LNCAP (cell line): ENCODE measurements around the gene LRTM2.

Experiments used
- CTCF ChIP-seq: fragments of 450-650 bp; IDR thresholded peaks from 2 replicates; pipeline ENCODE4 v1.5.1; 2017; ENCODE audit warnings: mild to moderate bottlenecking

Gene LRTM2

GRCh38 chr12:1882850-1883470, 62.6 kb downstream of the LRTM2 start:
- TF ChIP-seq CTCF: no peak

- TF ChIP-seq CTCF: no peak
These were observed 63.1 kb downstream of the LRTM2 start for GRCh38 chr12:1883513-1883912.

DNA sequence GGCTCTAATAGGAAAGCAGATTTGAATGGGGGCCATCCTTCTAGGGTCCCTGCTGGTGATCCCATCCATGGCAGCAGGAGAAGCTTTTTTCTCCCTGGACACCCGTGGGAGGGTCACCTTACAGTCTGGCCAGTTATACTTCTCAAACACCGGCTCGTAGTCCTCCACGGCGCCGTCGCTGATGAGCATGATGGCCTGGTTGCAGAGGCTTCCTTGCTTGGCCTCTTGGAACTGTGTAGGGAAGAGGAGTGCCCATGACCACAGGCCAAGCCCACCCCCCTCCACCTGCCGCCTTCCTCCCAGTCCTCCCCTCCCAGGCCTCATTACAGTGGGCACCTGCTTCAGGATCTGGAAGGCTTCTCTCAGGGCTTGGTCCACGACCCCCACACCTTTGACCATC, 64.3 kb downstream of the LRTM2 start:
- TF ChIP-seq CTCF: no peak

DNA sequence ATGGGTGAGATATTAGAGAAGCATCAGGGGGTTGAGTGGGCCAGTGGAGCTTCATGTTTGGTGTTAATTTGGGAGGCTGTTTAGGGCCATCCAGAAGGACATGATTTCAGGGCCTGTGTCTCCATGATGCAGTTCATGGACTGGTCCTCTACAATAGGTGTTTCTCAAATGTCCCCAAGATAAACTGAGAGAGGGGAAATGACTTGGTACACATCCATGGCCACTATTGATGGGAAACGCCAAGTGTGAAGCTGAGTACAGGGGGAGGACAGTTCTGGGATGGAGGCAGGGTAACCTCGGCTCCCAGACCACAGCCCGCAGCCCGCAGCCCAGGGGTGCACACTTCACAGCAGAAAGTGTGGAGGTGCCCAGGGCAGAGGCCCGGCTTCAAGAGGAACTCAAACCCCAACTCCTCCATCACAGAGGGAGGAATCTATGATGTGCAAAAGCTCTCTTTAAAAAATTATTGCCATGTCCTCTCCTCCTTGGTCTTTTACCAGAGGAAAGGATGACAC, 64.8 kb downstream of the LRTM2 start:
- TF ChIP-seq CTCF: no peak

DNA sequence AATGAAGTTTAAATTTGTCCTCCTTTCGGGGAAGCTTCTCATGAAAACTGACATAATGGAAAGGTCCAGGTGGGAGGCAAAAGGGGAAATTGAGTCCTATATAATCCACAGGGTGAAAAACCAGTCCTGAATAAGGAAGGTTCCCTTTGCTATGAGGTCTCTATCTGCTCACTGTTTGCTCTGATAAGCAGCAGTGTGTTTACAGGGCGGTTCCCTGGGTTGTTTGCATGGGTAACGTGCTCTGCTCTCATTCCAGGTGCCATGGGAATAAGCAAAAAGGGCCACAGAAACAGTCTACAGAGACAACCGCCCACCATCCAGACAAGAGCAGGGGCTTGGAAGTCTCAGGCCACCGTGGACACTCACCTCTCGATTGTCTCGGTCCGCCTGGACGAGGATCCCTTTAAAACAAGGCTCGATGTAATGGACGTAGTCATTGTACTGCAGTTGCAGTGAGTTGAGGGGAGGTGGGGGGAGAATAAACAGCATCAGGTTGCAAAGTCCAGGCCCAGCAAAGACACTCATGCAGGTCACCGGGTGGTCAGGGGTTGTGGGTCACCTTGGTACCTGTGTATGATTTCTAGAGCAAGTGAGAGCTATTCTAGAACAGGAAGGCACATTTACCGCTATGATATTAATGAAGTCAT, 65.4 kb downstream of the LRTM2 start:
- TF ChIP-seq CTCF: no peak
